GM23248 (cell line): ENCODE measurements around the gene TAS2R38. TPM values are rescaled to one million over a fixed set of nuclear protein-coding genes. Genes with fewer than 3 reads are reported as not detected.

Experiments used
- DNase-seq: peaks from one replicate; pipeline ENCODE4 v3.0.0-alpha.2; 2015
- H2AFZ ChIP-seq: fragments of 200-600 bp; sonication (generic); 2 replicates; pipeline ENCODE4 v1.6.1; 2016; ENCODE audit warnings: antibody characterized with exemption
- H3F3A ChIP-seq: fragments of 200-600 bp; sonication (generic); 2 replicates; pipeline ENCODE4 v1.6.1; 2016; ENCODE audit warnings: mild to moderate bottlenecking, antibody characterized with exemption, mixed run types; ENCODE audit not compliant: insufficient read depth
- H3K27ac ChIP-seq: fragments of 200-600 bp; sonication (generic); 2 replicates; pipeline ENCODE4 v1.5.1; 2016; ENCODE audit warnings: mild to moderate bottlenecking
- H3K27me3 ChIP-seq: fragments of 200-600 bp; sonication (generic); replicated peaks from 2 replicates; pipeline ENCODE4 v1.6.1; 2016; ENCODE audit warnings: mild to moderate bottlenecking; ENCODE audit not compliant: insufficient read depth
- H3K36me3 ChIP-seq: fragments of 200-600 bp; sonication (generic); 2 replicates; pipeline ENCODE4 v1.6.1; 2016; ENCODE audit warnings: low read depth, mild to moderate bottlenecking
- H3K4me1 ChIP-seq: fragments of 200-600 bp; sonication (generic); 2 replicates; pipeline ENCODE4 v1.6.1; 2016; ENCODE audit warnings: mild to moderate bottlenecking; ENCODE audit not compliant: insufficient read depth
- H3K4me2 ChIP-seq: fragments of 200-600 bp; sonication (generic); one replicate; pipeline ENCODE4 v1.6.1; 2016; ENCODE audit warnings: mild to moderate bottlenecking; ENCODE audit not compliant: unreplicated experiment
- H3K4me3 ChIP-seq: fragments of 200-600 bp; sonication (generic); 2 replicates; pipeline ENCODE4 v1.5.1; 2016; ENCODE audit warnings: mild to moderate bottlenecking
- H3K79me2 ChIP-seq: fragments of 200-600 bp; sonication (generic); 2 replicates; pipeline ENCODE4 v1.6.1; 2016; ENCODE audit warnings: mild to moderate bottlenecking; ENCODE audit not compliant: insufficient read depth
- H3K9ac ChIP-seq: fragments of 200-600 bp; sonication (generic); 2 replicates; pipeline ENCODE4 v1.6.1; 2016; ENCODE audit warnings: mild to moderate bottlenecking
- H3K9me2 ChIP-seq: fragments of 200-600 bp; sonication (generic); 2 replicates; pipeline ENCODE4 v1.6.1; 2016; ENCODE audit warnings: mixed run types, mild to moderate bottlenecking, moderate library complexity; ENCODE audit not compliant: insufficient read depth
- H3K9me3 ChIP-seq: fragments of 200-600 bp; sonication (generic); one replicate; pipeline ENCODE4 v1.6.1; 2017; ENCODE audit warnings: low read depth
- H4K20me1 ChIP-seq: fragments of 200-600 bp; sonication (generic); 2 replicates; pipeline ENCODE4 v1.6.0; 2016; ENCODE audit not compliant: insufficient read depth
- EZH2 ChIP-seq: fragments of 200-600 bp; sonication (generic); IDR thresholded peaks from 2 replicates; pipeline ENCODE4 v1.6.1; 2018; ENCODE audit warnings: antibody characterized with exemption, mild to moderate bottlenecking; ENCODE audit not compliant: insufficient read depth, poor library complexity, severe bottlenecking
- EZH2phosphoT487 ChIP-seq: fragments of 200-600 bp; sonication (generic); IDR thresholded peaks from 2 replicates; pipeline ENCODE4 v1.6.1; 2018; ENCODE audit warnings: antibody characterized with exemption, moderate library complexity, mild to moderate bottlenecking, low read depth; ENCODE audit not compliant: insufficient read depth
- WGBS, 2 experiments: methylation state at CpG; one replicate each; pipeline ENCODE4 v1.1.6; 2015 to 2017; ENCODE audit warnings: low lambda C conversion rate in 2 of 2, low coverage in 1 of 2; ENCODE audit errors: missing lambda C conversion rate in 2 of 2; 5-methylcytosine and 5-hydroxymethylcytosine counted together
- in situ Hi-C: fragments of 300-500 bp; cut with MboI; formaldehyde crosslinking; loops from 2 replicates; pipeline ENCODE4 v1.15.0; 2020
- polyA plus RNA-seq: library from polyadenylated mRNA; unstranded; fragments of >200 nt; fragmentation: Nextera tagmentation; extraction: Ambion mirVana; gene quantifications from 2 replicates; pipeline ENCODE4 v1.2.1, GENCODE V29; 2016
- total RNA-seq: library from RNA; depleted of rRNA; stranded (reverse); fragments of >200 nt; shearing (Covaris generic); gene quantifications from 2 replicates; pipeline ENCODE4 v1.2.3, GENCODE V29; 2014

The TAS2R38 gene
- total and polyA plus RNA-seq, 2 experiments from 2014 or later: not detected

DNA sequence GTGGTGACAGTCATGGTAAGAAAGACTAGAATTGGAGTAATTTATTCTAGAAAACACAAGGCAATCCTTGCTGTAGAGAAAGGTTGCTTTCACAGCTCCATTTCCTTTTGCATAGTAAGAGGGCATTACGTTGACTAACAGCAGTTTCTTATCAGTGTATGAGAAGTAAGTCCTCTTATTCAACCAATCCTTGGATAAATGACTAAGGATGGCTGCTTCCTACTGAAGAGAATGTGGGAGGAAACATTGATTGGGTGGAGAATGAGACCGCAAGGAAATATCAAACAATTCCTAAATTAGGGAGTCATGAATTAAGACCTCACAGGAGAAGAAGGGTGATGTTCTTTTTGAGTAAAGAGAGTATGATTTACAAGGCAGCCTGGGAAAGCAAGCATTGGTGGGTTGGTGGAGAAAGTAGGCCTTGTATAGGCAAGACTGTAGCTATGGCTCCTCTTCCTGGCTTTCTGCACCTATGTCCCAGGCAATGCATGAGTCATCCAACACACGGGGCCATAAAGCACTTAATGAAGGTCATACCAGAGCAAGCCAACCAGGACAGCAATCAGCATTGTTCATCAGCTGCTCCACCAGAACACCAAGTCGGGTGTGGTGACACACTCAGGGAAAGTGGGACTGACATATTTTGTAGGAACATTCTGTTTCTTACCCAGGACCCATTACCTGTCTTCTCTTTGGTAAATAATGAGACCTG is 27.7 kb upstream of the TAS2R38 start:
- H3K36me3 ChIP-seq: no peaks in the 10 kb centered on the region
- H3K27me3 ChIP-seq: no peaks in the 10 kb centered on the region
- H3K9me2 ChIP-seq: no peaks in the 10 kb centered on the region
- peak overlapping the region; percentile 2 for H3K4me2 ChIP-seq
- H3K27ac ChIP-seq: peak overlapping the region; percentile 31
- no peak overlapping the region for H2AFZ ChIP-seq
- no peaks in the 10 kb centered on the region for H3K9me3 ChIP-seq
- in situ Hi-C loops: no loop called here
- H3K79me2 ChIP-seq: no peaks in the 10 kb centered on the region
- H3K4me1 ChIP-seq: peaks cover 16% of the 10 kb centered on the region
- DNase-seq: peak; percentile 57
- peaks cover 25% of the 10 kb centered on the region; the same call in 1 of the 2 replicates for H3F3A ChIP-seq
- TF ChIP-seq EZH2 (no peak), EZH2phosphoT487 (no peak)
- 17 to 24% methylated on average over 4 of the region's 4 CpGs for WGBS, 2 experiments
- no peak overlapping the region for H3K9ac ChIP-seq
- no peak overlapping the region for H3K4me3 ChIP-seq
- no peaks in the 10 kb centered on the region for H4K20me1 ChIP-seq

DNA sequence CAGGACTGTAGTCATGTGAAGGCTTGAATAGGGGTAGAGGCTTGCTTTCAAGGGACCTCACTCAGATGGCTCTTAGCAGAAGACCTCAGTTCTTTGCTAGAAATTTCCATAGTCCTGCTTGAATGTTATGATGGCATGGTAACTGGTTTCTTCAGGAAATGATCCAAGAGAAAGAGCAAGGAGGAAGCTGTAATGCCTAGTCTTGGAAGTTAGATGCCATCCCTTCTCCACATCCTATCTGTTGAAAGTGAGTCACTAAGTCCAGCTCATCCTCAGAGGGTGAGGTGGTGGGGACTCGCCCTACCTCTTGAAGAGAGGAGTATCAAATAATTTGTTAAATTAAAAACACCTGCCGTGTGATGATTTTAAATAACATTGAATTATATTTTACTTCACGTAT is 26.7 kb upstream of the TAS2R38 start:
- WGBS, 2 experiments: 22 to 26% methylated on average over 3 of the region's 3 CpGs
- no peak overlapping the region for H3K4me2 ChIP-seq
- no peak for TF ChIP-seq EZH2phosphoT487
- TF ChIP-seq EZH2: no peak
- H3K9ac ChIP-seq: no peak overlapping the region
- no peaks in the 10 kb centered on the region for H3K9me3 ChIP-seq
- H3K9me2 ChIP-seq: no peaks in the 10 kb centered on the region
- in situ Hi-C loops: no loop called here
- no peaks in the 10 kb centered on the region for H3K79me2 ChIP-seq
- peak; percentile 47 for DNase-seq
- H3K27me3 ChIP-seq: no peaks in the 10 kb centered on the region
- peaks cover 16% of the 10 kb centered on the region for H3K4me1 ChIP-seq
- H3F3A ChIP-seq: peaks cover 25% of the 10 kb centered on the region; the same call in 1 of the 2 replicates
- no peak overlapping the region for H3K4me3 ChIP-seq
- H2AFZ ChIP-seq: no peak overlapping the region
- no peaks in the 10 kb centered on the region for H3K36me3 ChIP-seq
- H4K20me1 ChIP-seq: no peaks in the 10 kb centered on the region
- H3K27ac ChIP-seq: peak overlapping the region; percentile 31

DNA sequence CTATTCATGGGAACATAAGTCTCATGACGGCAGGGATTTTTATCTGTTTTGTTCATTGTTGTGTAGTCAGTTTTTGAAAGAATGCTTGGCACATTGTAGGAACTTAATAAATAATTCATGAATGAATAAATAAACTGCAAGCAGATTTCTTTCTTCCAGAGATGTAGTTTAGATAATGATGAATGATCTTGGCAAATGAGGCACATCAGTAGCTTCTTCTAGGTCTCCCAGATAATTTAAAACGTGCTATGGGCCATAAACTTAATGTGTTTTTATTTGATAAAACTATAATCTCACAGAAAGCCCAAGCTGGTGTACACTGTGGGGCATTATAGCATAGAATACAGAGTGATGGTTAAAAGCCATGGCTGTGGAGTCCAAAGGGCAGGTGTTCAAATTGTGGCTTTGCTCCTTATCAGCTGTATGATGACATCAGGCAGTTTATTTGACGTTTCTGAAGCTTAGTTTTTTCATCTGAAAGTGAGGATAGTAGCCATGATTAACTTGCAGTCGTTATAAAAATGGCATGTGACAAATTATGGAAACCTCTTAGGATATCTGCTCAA is 25.6 kb upstream of the TAS2R38 start:
- Histone ChIP-seq H3K4me3 (no peak overlapping the region), H3K9me2 (no peaks in the 10 kb centered on the region)
- no peak for DNase-seq

DNA sequence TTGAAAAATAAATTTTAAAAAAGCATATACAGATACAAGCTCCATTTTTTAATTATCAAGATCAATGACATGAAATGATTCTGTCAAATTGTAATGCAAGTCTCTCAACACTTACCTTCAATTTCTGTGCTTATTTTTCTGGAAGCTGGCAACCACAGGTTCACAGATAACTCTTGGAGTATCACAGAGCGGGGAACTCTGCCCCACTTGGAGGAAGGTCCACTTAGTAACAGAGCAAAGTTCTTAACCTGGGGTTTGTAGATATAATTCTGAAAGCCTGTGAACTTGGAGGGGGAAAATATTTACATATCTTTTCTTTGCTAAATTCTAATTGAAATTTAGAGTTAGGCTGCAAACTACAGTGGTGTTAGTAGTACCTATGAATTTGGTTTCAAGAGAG is 19.8 kb upstream of the TAS2R38 start:
- H3K79me2 ChIP-seq: no peaks in the 10 kb centered on the region
- no peaks in the 10 kb centered on the region for H4K20me1 ChIP-seq
- no peak overlapping the region for H3K4me2 ChIP-seq
- no peaks in the 10 kb centered on the region for H3K36me3 ChIP-seq
- no peak overlapping the region for H3K4me3 ChIP-seq
- no peaks in the 10 kb centered on the region for H3K9me2 ChIP-seq
- 38 to 42% methylated on average over 1 of the region's 1 CpG for WGBS, 2 experiments
- in situ Hi-C loops: no loop called here
- no peaks in the 10 kb centered on the region for H3K9me3 ChIP-seq
- no peak for TF ChIP-seq EZH2
- no peak for TF ChIP-seq EZH2phosphoT487
- H3K27ac ChIP-seq: no peak overlapping the region
- H2AFZ ChIP-seq: no peak overlapping the region
- no peaks in the 10 kb centered on the region for H3K4me1 ChIP-seq
- no peaks in the 10 kb centered on the region for H3K27me3 ChIP-seq
- no peak for DNase-seq
- H3K9ac ChIP-seq: no peak overlapping the region
- H3F3A ChIP-seq: no peaks in the 10 kb centered on the region

More for the DNA sequence above, 25.6 kb upstream of the TAS2R38 start:
- peaks cover 16% of the 10 kb centered on the region for H3K4me1 ChIP-seq
- H3K79me2 ChIP-seq: no peaks in the 10 kb centered on the region
- 24 to 30% methylated on average over 4 of the region's 4 CpGs for WGBS, 2 experiments
- H3K9ac ChIP-seq: no peak overlapping the region
- H3K9me3 ChIP-seq: no peaks in the 10 kb centered on the region
- peaks cover 25% of the 10 kb centered on the region; the same call in 1 of the 2 replicates for H3F3A ChIP-seq
- no peaks in the 10 kb centered on the region for H3K27me3 ChIP-seq
- H3K27ac ChIP-seq: no peak overlapping the region
- H3K4me2 ChIP-seq: no peak overlapping the region
- TF ChIP-seq EZH2 (no peak), EZH2phosphoT487 (no peak)
- no peaks in the 10 kb centered on the region for H4K20me1 ChIP-seq
- in situ Hi-C loops: no loop called here
- H3K36me3 ChIP-seq: no peaks in the 10 kb centered on the region
- H2AFZ ChIP-seq: no peak overlapping the region
